Cerebellar cortex (tissue), 1 donor: ENCODE results near the gene SDK2.

Source experiments
- DNase-seq: peaks from one replicate; pipeline ENCODE4 v3.0.0-alpha.2; 2015; ENCODE audit warnings: low spot score

SDK2 gene

GRCh38 chr17:73304971-73305812 lies 339.1 kb downstream of the SDK2 start:
- DNase-seq = peak; percentile 60

- no peak for DNase-seq
Observed at GRCh38 chr17:73304438-73304837, 339.8 kb downstream of the SDK2 start.

- DNase-seq = no peak
Observed at GRCh38 chr17:73302189-73302588, 342.1 kb downstream of the SDK2 start.

GRCh38 chr17:73301369-73301768 lies 342.9 kb downstream of the SDK2 start:
- no peak for DNase-seq

GRCh38 chr17:73300392-73300791 lies 343.9 kb downstream of the SDK2 start:
- no peak for DNase-seq

GRCh38 chr17:73297934-73298861 lies 346.0 kb downstream of the SDK2 start:
- no peak for DNase-seq

GRCh38 chr17:73293480-73293911 lies 350.7 kb downstream of the SDK2 start:
- DNase-seq = peak; percentile 63

- DNase-seq = peak; percentile 52
Observed at GRCh38 chr17:73293031-73293430, 351.2 kb downstream of the SDK2 start.

GRCh38 chr17:73292031-73292531 lies 352.2 kb downstream of the SDK2 start:
- no peak for DNase-seq

- DNase-seq = no peak
Observed at GRCh38 chr17:73291260-73291801, 352.9 kb downstream of the SDK2 start.

- DNase-seq = no peak
Observed at GRCh38 chr17:73290399-73291259, 353.6 kb downstream of the SDK2 start.

GRCh38 chr17:73289549-73290254 lies 354.5 kb downstream of the SDK2 start:
- DNase-seq = no peak

- DNase-seq = no peak
Observed at GRCh38 chr17:73288534-73289302, 355.5 kb downstream of the SDK2 start.

GRCh38 chr17:73286863-73287296 lies 357.4 kb downstream of the SDK2 start:
- no peak for DNase-seq

GRCh38 chr17:73285916-73286862 lies 358.1 kb downstream of the SDK2 start:
- no peak for DNase-seq

GRCh38 chr17:73285603-73285908 lies 358.7 kb downstream of the SDK2 start:
- no peak for DNase-seq

- no peak for DNase-seq
Observed at GRCh38 chr17:73284906-73285602, 359.2 kb downstream of the SDK2 start.
